Gastrocnemius medialis (tissue), 4 donors: ENCODE measurements around the gene SRGAP3. TPM values are rescaled to one million over a fixed set of nuclear protein-coding genes. Genes with fewer than 3 reads are reported as not detected.

Source experiments
- ATAC-seq, 2 donors: fragments of 150-250 bp; one replicate each; pipeline ENCODE4 v1.9.1; 2016
- DNase-seq, 2 donors: peaks; one replicate each; pipeline ENCODE4 v3.0.0-alpha.2; 2019
- H3K27ac ChIP-seq, 4 donors: fragments of 200-600 bp; sonication (generic); 1 replicate in 1 of 4; 2 replicates in 3 of 4; pipeline ENCODE4 v1.5.1; 2016 to 2018; ENCODE audit warnings: mild to moderate bottlenecking in 2 of 4, moderate library complexity in 1 of 4
- H3K27me3 ChIP-seq, 3 donors: fragments of 200-600 bp; sonication (generic) in 2 of 3; 1 replicate in 1 of 3; 2 replicates in 2 of 3; pipeline versions ENCODE4 v1.5.1 to v1.6.0; 2016 to 2019; ENCODE audit warnings: mild to moderate bottlenecking in 1 of 3, moderate library complexity in 1 of 3
- H3K36me3 ChIP-seq, 2 donors: fragments of 200-600 bp; sonication (generic) in 1 of 2; one replicate each; pipeline ENCODE4 v1.5.1; 2017 to 2018
- H3K4me1 ChIP-seq, 2 donors: fragments of 200-600 bp; sonication (generic) in 1 of 2; one replicate each; pipeline ENCODE4 v1.5.1; 2016 to 2017; ENCODE audit warnings: mild to moderate bottlenecking in 2 of 2
- H3K4me3 ChIP-seq, 4 donors: fragments of 200-600 bp; sonication (generic) in 3 of 4; 1 replicate in 1 of 4; 2 replicates in 3 of 4; pipeline ENCODE4 v1.5.1; 2016 to 2019; ENCODE audit warnings: mild to moderate bottlenecking in 2 of 4
- H3K9me3 ChIP-seq, 3 donors: fragments of 200-600 bp; sonication (generic) in 2 of 3; 1 replicate in 1 of 3; 2 replicates in 2 of 3; pipeline ENCODE4 v1.5.1; 2016 to 2019
- POLR2A ChIP-seq, 2 donors: fragments of 450-650 bp; IDR thresholded peaks; one replicate each; pipeline ENCODE4 v1.6.1; 2017; ENCODE audit warnings: antibody characterized with exemption in 2 of 2, mild to moderate bottlenecking in 2 of 2, moderate library complexity in 2 of 2
- in situ Hi-C, 4 donors: fragments of 200-750 bp; cut with MboI; loops; one replicate each; pipeline versions ENCODE4 v1.15.0 to v1.8.0; 2017; ENCODE audit warnings: low sequenced_read_pairs in 4 of 4
- intact Hi-C: fragments of 100-400 bp; cut with DNase I; formaldehyde crosslinking; loops from one replicate; pipeline ENCODE4 v1.15.1; 2023; ENCODE audit warnings: low total_unique reads
- total RNA-seq, 4 donors: library from RNA; depleted of rRNA; stranded (reverse); fragments of >200 nt; gene quantifications; one replicate each; pipeline versions ENCODE4 v1.1.0 to v1.2.3, GENCODE V29; 2016
- TF ChIP-seq, protein P1 (sequence below), 5 experiments: fragments of 450-650 bp in 3 of 5; fragments of 200-600 bp in 2 of 5; sonication (generic) in 2 of 5; IDR thresholded peaks in 4 of 5; conservative IDR thresholded peaks in 1 of 5; 1 replicate in 4 of 5; 2 replicates in 1 of 5; pipeline ENCODE4 v1.5.1; 2016 to 2019; ENCODE audit warnings: antibody characterized with exemption in 5 of 5, mild to moderate bottlenecking in 3 of 5, moderate library complexity in 3 of 5

SRGAP3 gene
- total RNA-seq, 4 donors from 2014 or later, result 1.3 to 2.3 (median 1.8) TPM

DNA sequence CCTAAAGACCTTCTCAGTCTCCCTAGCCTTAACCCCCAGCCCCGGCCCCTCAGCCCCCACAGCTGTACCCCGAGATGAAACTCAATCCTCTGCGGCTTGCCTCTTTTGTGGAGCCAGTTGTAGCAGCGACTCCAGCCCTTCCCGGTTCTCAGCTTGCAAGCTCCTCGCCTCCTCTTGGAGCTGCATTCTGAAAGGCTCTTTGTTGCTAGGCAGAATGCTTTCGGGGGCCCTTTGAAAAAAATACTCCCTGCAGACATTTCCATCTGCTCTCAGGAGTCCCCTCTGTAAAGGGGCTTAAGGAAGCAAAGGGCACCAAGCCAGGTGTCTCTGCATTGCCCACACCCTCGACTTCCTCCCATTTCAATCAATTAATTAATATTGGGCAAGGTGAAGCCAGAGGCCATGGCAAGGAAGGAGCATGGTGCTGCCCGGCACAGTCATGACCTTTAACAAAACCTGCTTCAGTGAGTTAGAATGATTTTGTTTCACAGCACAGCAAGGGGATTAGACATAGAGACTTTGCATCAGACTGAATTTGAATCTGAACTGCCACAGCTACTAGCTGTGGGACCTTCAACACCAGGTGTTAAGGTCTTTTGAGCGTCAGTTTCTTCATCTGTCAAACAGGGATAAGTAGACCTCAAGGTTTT lies 65.5 kb downstream of the SRGAP3 start:
- Histone ChIP-seq H3K4me3 (no peak overlapping the region), H3K36me3 (no peaks in the 10 kb centered on the region), H3K9me3 (no peaks in the 10 kb centered on the region), H3K27ac (peak overlapping the region in 3 of 4 donors; percentile 6 to 59 (median 51)), H3K27me3 (no peaks in the 10 kb centered on the region), H3K4me1 (peaks cover 10 to 25% of the 10 kb centered on the region in 2 donors)
- ATAC-seq (peak in 1 of 2 donors; percentile 57), DNase-seq (no peak)
- in situ Hi-C loops, result no loop called here
- intact Hi-C loops, result loop anchor here (2.0 to 5.0 kb wide), 2 partner anchors 42 to 65 kb away; partner anchors contain the start of gene SRGAP3
- TF ChIP-seq, protein P1, sequence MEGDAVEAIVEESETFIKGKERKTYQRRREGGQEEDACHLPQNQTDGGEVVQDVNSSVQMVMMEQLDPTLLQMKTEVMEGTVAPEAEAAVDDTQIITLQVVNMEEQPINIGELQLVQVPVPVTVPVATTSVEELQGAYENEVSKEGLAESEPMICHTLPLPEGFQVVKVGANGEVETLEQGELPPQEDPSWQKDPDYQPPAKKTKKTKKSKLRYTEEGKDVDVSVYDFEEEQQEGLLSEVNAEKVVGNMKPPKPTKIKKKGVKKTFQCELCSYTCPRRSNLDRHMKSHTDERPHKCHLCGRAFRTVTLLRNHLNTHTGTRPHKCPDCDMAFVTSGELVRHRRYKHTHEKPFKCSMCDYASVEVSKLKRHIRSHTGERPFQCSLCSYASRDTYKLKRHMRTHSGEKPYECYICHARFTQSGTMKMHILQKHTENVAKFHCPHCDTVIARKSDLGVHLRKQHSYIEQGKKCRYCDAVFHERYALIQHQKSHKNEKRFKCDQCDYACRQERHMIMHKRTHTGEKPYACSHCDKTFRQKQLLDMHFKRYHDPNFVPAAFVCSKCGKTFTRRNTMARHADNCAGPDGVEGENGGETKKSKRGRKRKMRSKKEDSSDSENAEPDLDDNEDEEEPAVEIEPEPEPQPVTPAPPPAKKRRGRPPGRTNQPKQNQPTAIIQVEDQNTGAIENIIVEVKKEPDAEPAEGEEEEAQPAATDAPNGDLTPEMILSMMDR (IDR thresholded peaks at IDR 0.05 in 4 of 5, conservative IDR thresholded peaks at IDR 0.05 in 1 of 5), result no peak
- no peak for TF ChIP-seq POLR2A (IDR thresholded peaks at IDR 0.05)

- TF ChIP-seq POLR2A (IDR thresholded peaks at IDR 0.05), result no peak
- TF ChIP-seq, protein P1 (IDR thresholded peaks at IDR 0.05 in 4 of 5, conservative IDR thresholded peaks at IDR 0.05 in 1 of 5), result no peak
- H3K4me3 ChIP-seq, result no peak overlapping the region
- H3K4me1 ChIP-seq, result peaks cover 10 to 25% of the 10 kb centered on the region in 2 donors
- DNase-seq (peak; percentile 42 to 64), ATAC-seq (peak; percentile 93 to 94)
- H3K36me3 ChIP-seq, result no peaks in the 10 kb centered on the region
- H3K27me3 ChIP-seq, result no peaks in the 10 kb centered on the region
- H3K27ac ChIP-seq, result peak overlapping the region in 3 of 4 donors; percentile 6 to 59 (median 51)
- no peaks in the 10 kb centered on the region for H3K9me3 ChIP-seq
- in situ Hi-C loops (no loop called here), intact Hi-C loops (loop anchor here (2.0 to 5.0 kb wide), 2 partner anchors 41 to 66 kb away; partner anchors contain the start of gene SRGAP3)
Observed at GRCh38 chr3:9183011-9183410, 66.4 kb downstream of the SRGAP3 start.

- TF ChIP-seq, protein P1 (IDR thresholded peaks at IDR 0.05 in 4 of 5, conservative IDR thresholded peaks at IDR 0.05 in 1 of 5), result no peak
- TF ChIP-seq POLR2A (IDR thresholded peaks at IDR 0.05), result no peak
- Histone ChIP-seq H3K36me3 (no peaks in the 10 kb centered on the region), H3K27me3 (no peaks in the 10 kb centered on the region), H3K4me1 (peaks cover 10 to 25% of the 10 kb centered on the region in 2 donors), H3K4me3 (no peak overlapping the region), H3K27ac (no peak overlapping the region), H3K9me3 (no peaks in the 10 kb centered on the region)
- in situ Hi-C loops, result no loop called here
- intact Hi-C loops, result loop anchor here (5.0 kb wide), 1 partner anchor 38 kb away; no protein-coding TSS in a partner anchor
- no peak for ATAC-seq
- DNase-seq, result no peak
Observed at GRCh38 chr3:9180764-9181117, 68.7 kb downstream of the SRGAP3 start.

GRCh38 chr3:9179826-9180763 lies 69.4 kb downstream of the SRGAP3 start:
- H3K27me3 ChIP-seq, result no peaks in the 10 kb centered on the region
- TF ChIP-seq, protein P1 (IDR thresholded peaks at IDR 0.05 in 4 of 5, conservative IDR thresholded peaks at IDR 0.05 in 1 of 5), result no peak
- no peak for TF ChIP-seq POLR2A (IDR thresholded peaks at IDR 0.05)
- no peak overlapping the region for H3K4me3 ChIP-seq
- ATAC-seq (no peak), DNase-seq (no peak)
- no peaks in the 10 kb centered on the region for H3K9me3 ChIP-seq
- peaks cover 10 to 25% of the 10 kb centered on the region in 2 donors for H3K4me1 ChIP-seq
- in situ Hi-C loops, result no loop called here
- intact Hi-C loops, result loop anchor here (5.0 kb wide), 1 partner anchor 38 kb away; no protein-coding TSS in a partner anchor
- no peak overlapping the region for H3K27ac ChIP-seq
- no peaks in the 10 kb centered on the region for H3K36me3 ChIP-seq
